ENCODE measurements around the gene PLCE1. TPM values are rescaled to one million over a fixed set of nuclear protein-coding genes. Genes with fewer than 3 reads are reported as not detected.

Gene PLCE1
- total RNA-seq, 1 donor from 2014 or later: 0.47 TPM

GRCh38 chr10:94012834-94013233 lies 19.1 kb downstream of the PLCE1 start:
- Histone ChIP-seq H3K4me3 (no peak overlapping the region), H3F3A (ENCODE audit: low read depth) (no peaks in the 10 kb centered on the region), H3K27me3 (no peaks in the 10 kb centered on the region), H4K20me1 (ENCODE audit: low read depth) (no peaks in the 10 kb centered on the region), H3K36me3 (no peaks in the 10 kb centered on the region), H3K79me2 (ENCODE audit: low read depth) (no peaks in the 10 kb centered on the region), H3K4me2 (no peak overlapping the region), H2AFZ (replicated peaks) (no peak overlapping the region), H3K9me3 (ENCODE audit: low read depth) (no peaks in the 10 kb centered on the region), H3K9ac (no peak overlapping the region), H3K27ac (no peak overlapping the region), H3K4me1 (no peaks in the 10 kb centered on the region)
- DNase-seq (ENCODE audit: low spot score): no peak
- no peaks in the 10 kb centered on the region for H3K4me1 Mint-ChIP-seq
- no peak for TF ChIP-seq EZH2phosphoT487 (IDR thresholded peaks at IDR 0.05)
- TF ChIP-seq CTCF (IDR thresholded peaks at IDR 0.05): no peak
- no peaks in the 10 kb centered on the region for H3K27me3 Mint-ChIP-seq (ENCODE audit: insufficient read depth, low read depth)
- H3K36me3 Mint-ChIP-seq: no peaks in the 10 kb centered on the region
- H3K27ac Mint-ChIP-seq: no peak overlapping the region
- H3K4me3 Mint-ChIP-seq: no peak overlapping the region
- H3K9me3 Mint-ChIP-seq: peaks cover 5% of the 10 kb centered on the region

- H3K27me3 ChIP-seq: no peaks in the 10 kb centered on the region
- H3K9ac ChIP-seq: no peak overlapping the region
- Mint-ChIP-seq H3K9me3 (peaks cover 5% of the 10 kb centered on the region), H3K27me3 (ENCODE audit: insufficient read depth, low read depth) (peaks cover 2% of the 10 kb centered on the region), H3K4me1 (no peaks in the 10 kb centered on the region), H3K4me3 (no peak overlapping the region), H3K36me3 (no peaks in the 10 kb centered on the region), H3K27ac (no peak overlapping the region)
- H3K9me3 ChIP-seq (ENCODE audit: low read depth): no peaks in the 10 kb centered on the region
- no peak for DNase-seq (ENCODE audit: low spot score)
- no peak overlapping the region for H3K4me2 ChIP-seq
- H3K4me3 ChIP-seq: no peak overlapping the region
- no peaks in the 10 kb centered on the region for H3K79me2 ChIP-seq (ENCODE audit: low read depth)
- no peak overlapping the region for H3K27ac ChIP-seq
- no peaks in the 10 kb centered on the region for H3F3A ChIP-seq (ENCODE audit: low read depth)
- H3K4me1 ChIP-seq: no peaks in the 10 kb centered on the region
- no peak overlapping the region for H2AFZ ChIP-seq (replicated peaks)
- H4K20me1 ChIP-seq (ENCODE audit: low read depth): no peaks in the 10 kb centered on the region
- TF ChIP-seq EZH2 (IDR thresholded peaks at IDR 0.05): no peak
- TF ChIP-seq CTCF (IDR thresholded peaks at IDR 0.05): no peak
- no peak for TF ChIP-seq EZH2phosphoT487 (IDR thresholded peaks at IDR 0.05)
- H3K36me3 ChIP-seq: no peaks in the 10 kb centered on the region
Measured at GRCh38 chr10:94013331-94013760, 19.6 kb downstream of the PLCE1 start.

GRCh38 chr10:94014304-94014703 lies 20.6 kb downstream of the PLCE1 start:
- peaks cover 5% of the 10 kb centered on the region for H3K9me3 Mint-ChIP-seq

More at GRCh38 chr10:94014304-94014703, 20.6 kb downstream of the PLCE1 start:
- no peaks in the 10 kb centered on the region for H3K79me2 ChIP-seq (ENCODE audit: low read depth)
- no peak for DNase-seq (ENCODE audit: low spot score)
- no peaks in the 10 kb centered on the region for H3K9me3 ChIP-seq (ENCODE audit: low read depth)
- H3K4me3 Mint-ChIP-seq: no peak overlapping the region
- H3K27ac Mint-ChIP-seq: no peak overlapping the region
- H4K20me1 ChIP-seq (ENCODE audit: low read depth): no peaks in the 10 kb centered on the region
- H3K9ac ChIP-seq: no peak overlapping the region
- H3K4me3 ChIP-seq: no peak overlapping the region
- H3K27me3 Mint-ChIP-seq (ENCODE audit: insufficient read depth, low read depth): peaks cover 3% of the 10 kb centered on the region
- no peak overlapping the region for H3K4me2 ChIP-seq
- TF ChIP-seq EZH2 (IDR thresholded peaks at IDR 0.05) (no peak), CTCF (IDR thresholded peaks at IDR 0.05) (no peak)
- no peaks in the 10 kb centered on the region for H3F3A ChIP-seq (ENCODE audit: low read depth)
- H3K36me3 Mint-ChIP-seq: no peaks in the 10 kb centered on the region
- H3K27me3 ChIP-seq: no peaks in the 10 kb centered on the region
- no peaks in the 10 kb centered on the region for H3K4me1 Mint-ChIP-seq
- H2AFZ ChIP-seq (replicated peaks): no peak overlapping the region
- H3K4me1 ChIP-seq: no peaks in the 10 kb centered on the region
- no peaks in the 10 kb centered on the region for H3K36me3 ChIP-seq
- no peak overlapping the region for H3K27ac ChIP-seq

All from neural progenitor cell (in vitro differentiated cells).